Retinal pigment epithelial cell (primary cell): Measurements from ENCODE around the gene DOCK10.
A peak's percentile ranks its signal among the peaks of the same experiment; 100 is the strongest.

ENCODE experiments used
- DNase-seq: peaks from one replicate; pipeline ENCODE4 v3.0.0-alpha.2; 2010; ENCODE audit warnings: low read depth
- H3K4me3 ChIP-seq: 2 replicates; pipeline ENCODE4 v1.5.1; 2011; ENCODE audit warnings: mild to moderate bottlenecking, low read length, control low read depth, moderate library complexity
- TF ChIP-seq, protein P1 (sequence below): conservative IDR thresholded peaks from 2 replicates; pipeline ENCODE4 v1.5.1; 2011; ENCODE audit warnings: low read depth, low read length, control low read depth, inconsistent platforms

The DOCK10 gene

GRCh38 chr2:225041851-225042799, at the start of gene DOCK10:
TSS of gene DOCK10 (minus strand) at chr2:225042468. CDS start at chr2:225042374, 94 bp downstream.
- TF ChIP-seq, protein P1, sequence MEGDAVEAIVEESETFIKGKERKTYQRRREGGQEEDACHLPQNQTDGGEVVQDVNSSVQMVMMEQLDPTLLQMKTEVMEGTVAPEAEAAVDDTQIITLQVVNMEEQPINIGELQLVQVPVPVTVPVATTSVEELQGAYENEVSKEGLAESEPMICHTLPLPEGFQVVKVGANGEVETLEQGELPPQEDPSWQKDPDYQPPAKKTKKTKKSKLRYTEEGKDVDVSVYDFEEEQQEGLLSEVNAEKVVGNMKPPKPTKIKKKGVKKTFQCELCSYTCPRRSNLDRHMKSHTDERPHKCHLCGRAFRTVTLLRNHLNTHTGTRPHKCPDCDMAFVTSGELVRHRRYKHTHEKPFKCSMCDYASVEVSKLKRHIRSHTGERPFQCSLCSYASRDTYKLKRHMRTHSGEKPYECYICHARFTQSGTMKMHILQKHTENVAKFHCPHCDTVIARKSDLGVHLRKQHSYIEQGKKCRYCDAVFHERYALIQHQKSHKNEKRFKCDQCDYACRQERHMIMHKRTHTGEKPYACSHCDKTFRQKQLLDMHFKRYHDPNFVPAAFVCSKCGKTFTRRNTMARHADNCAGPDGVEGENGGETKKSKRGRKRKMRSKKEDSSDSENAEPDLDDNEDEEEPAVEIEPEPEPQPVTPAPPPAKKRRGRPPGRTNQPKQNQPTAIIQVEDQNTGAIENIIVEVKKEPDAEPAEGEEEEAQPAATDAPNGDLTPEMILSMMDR, result no peak
- no peak for DNase-seq
- H3K4me3 ChIP-seq, result peak within 1 kb of the TSS; percentile 61

DNA sequence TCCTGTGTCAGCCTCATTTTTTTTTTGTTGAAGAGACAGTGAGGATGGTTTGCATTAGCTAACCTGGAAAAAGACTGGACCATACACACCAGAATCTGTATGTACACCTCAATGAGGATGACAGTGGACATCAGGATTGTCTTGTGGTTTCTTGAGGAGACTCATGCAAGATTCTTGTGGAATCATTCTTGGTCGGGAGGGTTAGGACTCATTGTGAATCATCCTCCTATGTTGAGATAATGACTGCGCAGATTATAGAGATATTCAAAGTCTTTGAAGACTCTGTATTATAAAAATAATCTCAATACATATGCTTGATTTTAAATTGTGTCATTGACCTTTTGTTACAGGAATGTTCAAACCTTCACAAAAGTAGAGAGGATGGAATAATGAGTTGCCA, 49.1 kb upstream of the DOCK10 start:
- TF ChIP-seq, protein P1, result no peak
- no peak overlapping the region for H3K4me3 ChIP-seq
- no peak for DNase-seq

- DNase-seq, result no peak
- H3K4me3 ChIP-seq, result no peak overlapping the region
- TF ChIP-seq, protein P1, result no peak
Observed at GRCh38 chr2:225090746-225091145, 48.5 kb upstream of the DOCK10 start.

- DNase-seq, result no peak
- H3K4me3 ChIP-seq, result no peak overlapping the region
- TF ChIP-seq, protein P1, result no peak
Observed at GRCh38 chr2:225086915-225087314, 44.6 kb upstream of the DOCK10 start.

GRCh38 chr2:225086439-225086838, 44.2 kb upstream of the DOCK10 start:
- H3K4me3 ChIP-seq, result no peak overlapping the region
- TF ChIP-seq, protein P1, result no peak
- no peak for DNase-seq

DNA sequence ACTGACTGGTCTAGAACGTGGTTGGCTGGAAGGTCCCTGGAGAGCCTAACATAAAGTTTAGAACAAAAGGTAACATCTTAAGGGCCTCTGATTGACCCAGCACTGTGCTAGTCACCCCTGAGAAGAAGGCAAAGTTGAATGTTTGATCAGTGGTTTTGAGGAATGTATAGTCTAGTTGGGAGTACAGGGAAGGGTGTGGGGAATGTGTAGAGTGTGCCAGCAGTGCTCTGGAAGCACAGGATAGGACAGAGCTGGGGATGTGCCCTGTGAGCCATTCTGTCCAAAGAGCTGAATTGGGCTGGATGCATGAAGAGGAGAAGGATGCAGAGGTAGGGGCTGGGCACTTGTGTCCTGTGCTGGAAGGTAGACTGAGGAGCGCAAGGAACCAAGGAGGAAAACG, 41.0 kb upstream of the DOCK10 start:
- no peak for DNase-seq
- no peak overlapping the region for H3K4me3 ChIP-seq
- TF ChIP-seq, protein P1, result no peak

- TF ChIP-seq, protein P1, result no peak
- DNase-seq, result no peak
- no peak overlapping the region for H3K4me3 ChIP-seq
Observed at GRCh38 chr2:225076125-225076524, 33.9 kb upstream of the DOCK10 start.
